Measurements from ENCODE around the gene TMEM132D.

Gene TMEM132D

DNA sequence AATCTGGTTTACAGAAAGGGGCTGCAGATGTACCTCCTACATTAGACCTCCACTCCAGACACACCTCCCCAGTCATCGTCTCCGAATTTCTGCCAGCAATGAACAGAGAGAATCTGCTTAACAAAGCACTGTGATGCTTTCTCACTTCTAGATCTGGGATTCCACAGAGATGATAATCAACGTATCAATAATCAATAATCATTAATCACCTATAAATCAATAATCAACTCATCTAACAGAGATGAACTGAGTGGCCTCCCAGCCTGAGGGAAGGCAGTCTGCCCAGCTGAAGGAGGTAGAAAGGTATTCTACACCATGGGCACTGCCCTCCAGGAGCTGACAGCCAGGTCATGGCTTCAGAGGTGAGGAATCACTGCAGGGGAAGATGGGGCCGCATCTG is 183.2 kb downstream of the TMEM132D start:
- DNase-seq = no peak

DNA sequence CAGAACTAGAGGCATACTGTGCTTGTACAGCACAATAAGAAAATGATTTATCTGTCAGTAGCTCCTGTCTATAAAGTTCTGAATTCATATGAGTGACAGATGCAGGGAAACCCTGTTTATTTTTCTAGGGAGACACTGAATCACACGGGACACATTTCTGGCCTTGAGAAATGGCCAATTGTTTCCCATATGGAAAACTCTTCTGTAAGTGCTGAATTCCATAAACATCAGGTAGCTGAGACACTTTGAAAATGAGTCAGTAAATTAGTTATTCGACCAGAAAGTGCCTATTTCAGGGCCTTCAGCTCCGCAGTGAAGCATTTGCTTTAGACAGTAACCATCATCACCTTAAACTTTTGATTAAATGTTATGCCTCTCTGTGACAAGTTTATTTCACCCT is 184.4 kb downstream of the TMEM132D start:
- DNase-seq = no peak

DNA sequence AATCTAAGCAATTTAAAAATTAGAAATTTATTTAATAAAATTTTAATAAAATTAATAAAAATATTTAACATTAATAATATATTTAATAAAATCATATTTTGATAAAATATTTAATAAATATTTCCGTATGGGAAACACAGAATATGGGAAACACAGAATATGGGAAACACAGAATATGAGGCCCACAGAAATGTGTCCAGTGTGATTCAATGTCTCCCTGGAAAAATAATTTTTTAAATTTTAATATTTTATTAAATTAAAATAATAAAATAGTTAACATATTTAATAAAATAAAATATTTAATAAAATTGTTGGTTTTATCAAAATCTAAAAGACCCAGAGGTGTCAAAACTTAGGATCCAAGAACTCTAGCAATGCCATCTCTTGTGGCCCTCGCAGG is 186.4 kb downstream of the TMEM132D start:
- no peak for DNase-seq

DNA sequence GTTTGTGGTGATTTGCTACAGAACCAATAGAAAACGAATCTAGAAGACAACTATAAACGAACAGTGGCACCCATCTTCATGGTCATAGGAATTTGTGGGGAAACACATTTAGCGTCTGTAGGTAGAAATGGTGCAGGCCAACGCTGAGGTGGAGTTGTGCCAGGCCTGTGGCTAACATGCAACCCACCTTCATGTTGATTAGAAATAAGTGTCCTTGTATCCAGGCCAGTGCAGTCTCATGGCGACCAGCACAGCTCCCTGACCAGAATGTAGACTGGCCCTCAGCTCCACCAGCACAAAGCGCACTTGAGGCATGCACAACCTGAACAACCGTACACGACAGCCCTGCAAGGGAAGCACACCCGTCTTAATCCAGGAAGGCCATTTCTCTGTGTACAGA is 187.0 kb downstream of the TMEM132D start:
- no peak for DNase-seq

DNA sequence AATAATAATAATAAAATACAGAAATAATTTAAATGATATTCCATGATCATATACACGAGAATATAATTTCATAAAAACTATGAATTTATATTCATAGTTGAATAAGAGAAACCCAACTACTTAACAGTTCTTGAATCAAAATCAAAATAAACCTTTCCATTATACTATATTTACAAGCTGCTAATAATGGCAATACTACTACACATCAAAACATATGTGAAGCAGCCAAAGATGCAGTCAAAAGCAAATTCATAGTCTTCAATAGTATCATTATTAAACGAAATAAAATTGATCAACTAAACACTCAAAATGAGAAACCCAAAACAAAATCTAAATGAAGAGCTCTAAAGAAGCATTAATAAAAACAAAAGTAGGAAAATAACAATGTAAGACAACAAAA is 197.1 kb downstream of the TMEM132D start:
- DNase-seq = no peak

DNA sequence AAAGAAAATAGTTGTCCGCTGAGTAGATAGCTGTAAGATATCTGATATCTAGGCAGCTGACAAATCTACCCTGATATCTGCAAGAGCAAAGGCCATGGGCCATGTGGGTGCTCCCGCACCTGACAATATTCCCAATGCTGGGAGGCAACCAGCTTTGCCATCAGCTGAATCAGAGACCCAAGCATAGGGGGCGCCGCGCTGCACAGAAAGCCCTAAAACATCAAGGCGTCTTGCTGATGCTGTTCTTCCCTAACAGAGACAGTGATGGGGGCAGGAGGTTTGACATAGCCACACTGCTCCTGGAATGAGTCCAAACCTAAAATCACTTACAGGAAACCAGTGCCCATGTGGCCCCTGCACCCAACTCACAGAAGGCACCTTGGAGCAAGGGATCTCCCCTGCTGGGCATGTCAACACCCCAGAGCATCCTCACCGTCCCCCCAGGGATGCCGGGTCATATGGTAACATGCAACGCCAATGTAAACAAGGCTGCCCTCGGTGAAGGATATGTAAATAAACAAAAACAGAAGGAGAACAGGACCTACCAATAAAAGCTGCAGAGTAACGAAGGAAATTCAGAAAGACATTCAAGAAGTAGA is 199.5 kb downstream of the TMEM132D start:
- DNase-seq = peak; percentile 46

DNA sequence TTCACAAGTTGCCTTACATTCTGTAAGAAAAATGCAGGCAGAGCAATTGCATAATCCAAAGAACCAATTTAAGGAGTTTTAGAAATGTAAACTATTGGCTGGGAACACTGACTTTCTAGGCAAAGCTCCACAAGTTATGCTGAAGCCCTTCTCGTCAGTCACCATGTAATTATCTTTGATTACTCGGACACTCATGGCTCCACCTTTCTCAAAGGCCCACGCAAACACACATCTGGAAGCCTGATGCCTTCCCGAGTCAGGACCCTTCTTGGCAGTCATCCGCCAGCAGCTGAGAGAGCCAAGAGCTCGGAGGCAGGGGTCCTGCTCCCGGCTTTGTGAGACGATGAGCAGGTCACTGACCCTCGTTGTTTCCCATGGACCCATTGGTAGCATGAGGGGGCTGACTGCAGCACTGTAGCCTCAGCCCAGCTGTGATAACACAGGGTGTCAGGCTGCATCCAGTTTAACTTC is 202.2 kb downstream of the TMEM132D start:
- DNase-seq = peak; percentile 9

DNA sequence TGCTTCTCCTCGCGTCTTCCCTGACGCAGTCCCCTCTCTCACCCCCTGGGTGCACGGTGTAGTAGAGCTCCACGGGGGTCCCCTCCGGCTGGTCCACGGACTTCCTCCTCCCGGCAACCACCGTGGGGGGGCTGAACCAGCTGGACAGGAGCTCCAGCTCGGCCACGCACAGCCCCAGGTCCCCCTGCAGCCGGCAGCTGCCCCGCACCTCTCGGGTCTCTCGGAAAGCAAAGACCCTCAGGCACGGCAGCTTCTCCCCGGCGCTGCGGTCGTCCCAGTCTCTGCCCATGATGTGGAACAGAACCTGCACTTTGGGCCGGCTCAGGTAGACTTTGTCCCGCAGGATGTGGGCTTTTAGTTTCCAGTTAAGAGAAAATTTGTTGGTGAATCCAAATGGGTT is 203.8 kb downstream of the TMEM132D start:
- no peak for DNase-seq

DNA sequence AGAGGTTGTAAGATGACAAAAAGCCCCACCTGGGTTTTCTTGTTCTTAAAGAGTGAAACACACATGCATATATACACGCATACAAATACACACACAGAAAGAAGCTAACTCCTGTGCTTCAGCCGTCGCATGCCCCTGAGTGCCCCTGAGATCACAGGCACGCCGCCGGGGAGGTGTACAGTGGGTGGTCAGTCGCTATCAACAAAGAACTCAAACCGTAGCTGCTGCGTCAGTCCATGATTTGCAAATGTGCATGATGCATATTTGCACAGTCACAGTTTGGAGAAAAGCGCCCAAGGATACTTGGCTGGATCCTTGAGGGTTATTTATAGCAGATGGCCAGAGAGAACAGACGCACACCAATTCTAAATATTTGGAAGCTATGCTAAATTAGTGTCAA is 206.9 kb downstream of the TMEM132D start:
- DNase-seq = peak; percentile 76

DNA sequence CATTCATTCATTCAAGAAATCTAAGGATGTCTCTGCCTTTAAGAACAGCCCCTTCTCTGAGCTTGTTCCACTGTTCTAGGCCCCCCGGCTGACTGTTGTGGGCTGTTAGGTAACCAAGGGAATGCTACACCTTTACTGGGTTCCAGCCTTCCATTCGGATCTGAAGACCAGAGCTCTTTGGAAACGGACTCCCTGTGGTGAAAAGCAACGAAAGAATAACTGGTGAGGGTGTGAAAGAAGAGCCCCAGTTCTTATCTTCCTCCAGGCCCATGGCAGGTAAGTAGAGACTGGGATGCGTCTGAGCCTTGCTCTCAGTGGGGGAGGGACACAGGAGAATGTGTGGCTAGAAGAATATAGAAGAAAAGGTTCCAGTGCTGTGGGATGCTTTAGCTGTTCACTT is 207.4 kb downstream of the TMEM132D start:
- no peak for DNase-seq

DNA sequence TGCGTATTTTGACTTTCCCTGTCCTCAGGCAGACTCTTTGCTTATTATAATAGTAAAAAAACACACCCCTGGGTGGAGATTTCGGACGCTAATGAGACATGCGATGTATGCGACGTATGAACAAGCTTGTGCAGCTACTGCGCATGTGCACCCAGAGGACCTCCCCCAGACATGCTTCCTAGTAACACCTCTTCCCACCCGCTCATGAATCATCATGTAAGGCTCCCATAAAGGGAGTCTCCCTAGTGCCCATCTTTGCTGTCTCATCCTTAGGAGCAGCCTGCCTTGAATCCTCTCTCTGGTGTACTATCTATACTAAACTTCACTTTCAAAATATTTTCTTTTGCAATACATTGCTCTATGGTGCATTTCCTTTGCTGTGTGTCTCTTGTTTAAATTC is 210.1 kb downstream of the TMEM132D start:
- no peak for DNase-seq

DNA sequence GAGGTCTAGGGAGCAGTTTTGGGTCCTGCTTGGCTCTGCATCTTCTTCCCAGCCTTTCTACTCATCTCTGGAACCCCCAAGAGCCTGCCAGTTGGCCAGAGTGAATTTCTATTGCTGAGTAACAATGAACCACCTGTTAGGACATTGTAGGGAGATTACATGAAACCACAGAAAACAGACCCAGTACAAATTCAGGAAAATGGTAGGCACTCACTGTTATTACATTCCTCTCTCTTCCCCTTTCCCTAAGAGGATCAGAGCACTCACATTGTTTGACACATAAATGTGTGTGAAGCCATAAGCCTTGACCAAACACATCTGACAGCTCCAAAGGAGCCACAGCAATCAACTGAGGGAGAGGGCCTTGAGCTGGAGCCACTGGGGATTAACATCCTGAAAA is 216.1 kb downstream of the TMEM132D start:
- DNase-seq = no peak

DNA sequence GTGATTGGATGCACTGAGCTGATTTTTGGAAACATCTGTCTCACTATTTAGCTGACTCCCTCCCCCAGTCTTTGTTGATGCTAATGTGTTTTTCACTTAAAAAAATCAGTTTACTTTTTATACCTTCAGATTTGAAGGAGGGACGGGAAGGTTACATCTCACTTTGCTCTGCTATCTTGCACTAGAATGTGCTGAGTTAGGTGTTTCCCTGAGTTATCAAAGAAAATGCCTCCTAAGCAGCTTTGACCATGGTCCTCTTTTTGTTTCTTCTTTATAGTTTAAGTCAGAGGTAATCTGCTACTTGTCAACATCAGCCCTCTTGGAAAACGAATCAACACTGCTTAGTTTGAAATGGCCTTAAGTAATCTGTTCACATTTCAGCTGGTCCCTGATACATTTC is 222.0 kb downstream of the TMEM132D start:
- DNase-seq = no peak

DNA sequence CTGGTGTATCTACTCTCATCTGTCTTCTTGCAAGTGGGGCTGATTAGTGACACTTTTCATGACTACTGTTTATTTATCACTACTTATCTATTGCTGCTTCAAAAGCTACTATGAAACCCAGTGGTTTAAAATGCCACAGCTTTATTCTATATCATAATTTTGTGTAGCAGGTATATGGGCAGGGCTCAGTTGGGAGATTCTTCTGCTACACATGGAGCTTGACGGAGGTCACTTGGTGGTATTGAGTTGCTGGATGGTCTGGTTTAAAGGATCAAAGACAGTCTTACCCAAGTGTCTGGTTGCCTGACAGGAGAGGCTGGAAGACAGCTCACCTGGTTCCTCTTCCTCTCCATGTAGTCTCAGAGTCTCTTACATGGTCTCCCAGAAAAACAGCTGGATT is 222.7 kb downstream of the TMEM132D start:
- no peak for DNase-seq

DNA sequence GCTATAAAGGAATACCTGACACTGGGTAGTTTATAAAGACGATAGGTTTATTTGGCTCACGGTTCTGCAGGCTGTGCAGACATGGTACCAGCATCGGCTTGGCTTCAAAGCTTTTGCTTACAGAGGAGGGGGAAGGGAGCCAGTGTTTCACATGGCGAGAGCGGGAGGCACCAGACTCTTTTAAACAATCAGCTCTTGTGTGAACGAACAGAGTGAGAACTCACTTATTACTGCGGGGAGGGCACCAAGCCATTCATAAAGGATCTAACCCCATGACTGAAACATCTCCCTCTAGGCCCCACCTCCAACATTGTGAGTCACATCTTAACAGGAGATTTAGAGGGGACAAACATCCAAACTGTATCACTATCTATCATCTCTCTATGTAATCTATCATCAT is 227.4 kb downstream of the TMEM132D start:
- no peak for DNase-seq

DNA sequence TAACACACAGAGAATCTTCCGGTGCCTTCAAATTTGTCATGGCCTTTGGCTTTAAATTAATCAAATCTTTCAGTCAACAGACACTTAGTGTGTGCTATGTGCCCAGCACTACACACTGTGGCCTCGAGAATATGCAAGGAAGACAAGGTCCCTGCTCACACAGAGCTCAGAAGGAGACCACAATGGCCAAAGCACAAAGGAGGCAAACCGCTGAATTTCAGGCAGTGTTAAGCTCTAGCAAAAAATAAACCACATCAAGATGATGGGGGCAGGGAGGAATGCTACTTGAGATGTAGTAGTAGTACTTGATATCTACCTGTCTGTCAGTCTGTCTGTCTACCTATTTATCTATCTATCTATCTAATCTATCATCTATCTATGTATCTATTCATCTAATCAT is 227.9 kb downstream of the TMEM132D start:
- DNase-seq = no peak

DNA sequence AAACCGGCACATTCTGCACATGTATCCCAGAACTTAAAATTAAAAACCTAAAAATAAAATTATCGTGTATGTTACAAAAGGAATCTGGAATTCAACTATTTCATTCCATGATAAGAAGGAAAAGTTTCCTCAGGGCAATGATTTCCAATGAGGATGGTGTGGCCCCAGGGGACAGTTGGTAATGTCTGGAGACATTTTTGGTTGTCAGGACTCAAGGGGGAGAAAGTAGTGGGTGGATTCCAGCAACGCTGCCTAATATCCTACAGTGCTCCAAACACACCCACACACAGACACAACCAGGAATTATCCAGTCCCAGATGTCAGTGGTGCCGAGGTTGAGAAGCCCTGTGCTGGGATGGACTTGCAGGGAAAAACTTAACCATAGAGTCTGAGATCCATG is 228.3 kb downstream of the TMEM132D start:
- DNase-seq = no peak

DNA sequence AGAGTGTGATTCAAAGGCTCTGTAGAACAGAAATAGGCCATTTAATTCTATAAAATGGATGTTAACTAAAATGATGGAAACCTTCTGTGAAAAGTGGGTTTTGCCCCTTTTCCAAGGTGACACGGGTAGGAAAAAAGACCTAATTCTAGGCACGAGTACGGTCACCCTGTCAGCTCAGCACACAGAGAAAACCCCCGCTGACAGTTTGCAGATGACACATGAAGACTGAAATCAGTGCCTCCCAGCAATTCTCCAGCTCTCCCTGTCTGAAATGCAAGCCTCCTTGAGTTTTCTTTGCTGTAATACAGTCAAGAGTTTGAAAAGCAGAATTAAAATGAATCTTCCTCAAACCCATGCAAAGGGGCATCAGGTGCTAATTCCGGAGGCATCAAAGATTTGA is 230.0 kb downstream of the TMEM132D start:
- DNase-seq = no peak

DNA sequence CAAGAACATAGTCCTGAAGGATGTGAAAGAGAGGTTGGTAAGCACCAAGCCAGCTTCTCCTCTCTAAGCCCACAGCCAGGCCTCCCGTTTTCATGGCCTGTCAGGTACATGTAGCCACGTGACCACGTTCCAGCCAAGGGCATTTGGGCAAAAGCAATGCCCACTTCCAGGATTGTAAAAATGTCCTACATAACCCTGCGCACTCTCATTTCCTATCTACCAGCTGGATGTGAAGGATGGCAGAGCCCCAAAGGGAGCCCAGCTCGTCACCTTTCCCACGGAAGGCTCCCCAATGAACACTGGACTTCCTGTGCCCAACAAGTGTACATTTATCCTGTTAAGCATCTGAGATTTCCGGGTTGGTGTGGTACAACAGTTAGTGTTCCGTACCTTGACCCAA is 231.7 kb downstream of the TMEM132D start:
- DNase-seq = no peak

DNA sequence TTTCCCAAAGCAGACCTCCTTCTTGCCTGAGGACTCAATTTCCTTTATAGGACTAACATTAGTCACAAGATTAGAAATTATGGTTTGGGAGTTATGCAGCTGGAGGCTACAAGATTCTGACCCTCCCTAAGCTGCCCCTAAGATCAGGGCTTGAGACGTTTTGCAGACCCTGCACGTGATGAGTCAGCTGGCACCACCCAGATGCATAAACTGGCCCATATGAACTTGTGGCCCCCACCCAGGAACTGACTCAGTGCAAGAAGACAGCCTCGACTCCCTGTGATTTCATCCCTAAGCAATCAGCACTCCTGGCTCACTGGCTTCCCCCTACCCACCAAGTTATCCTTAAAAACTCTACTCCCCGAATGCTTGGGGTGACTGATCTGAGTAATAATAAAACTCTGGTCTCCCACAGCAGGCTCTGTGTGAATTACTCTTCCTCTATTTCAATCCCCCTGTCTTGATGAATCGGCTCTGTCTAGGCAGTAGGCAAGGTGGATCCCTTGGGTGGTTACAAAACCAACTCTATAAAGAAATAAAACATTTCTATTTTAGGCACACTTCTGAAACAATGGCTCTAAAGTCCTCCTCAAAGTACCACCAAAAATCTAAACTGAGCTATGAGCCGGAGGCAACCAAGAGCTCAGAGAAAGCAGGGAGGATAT is 233.4 kb downstream of the TMEM132D start:
- DNase-seq = no peak

DNA sequence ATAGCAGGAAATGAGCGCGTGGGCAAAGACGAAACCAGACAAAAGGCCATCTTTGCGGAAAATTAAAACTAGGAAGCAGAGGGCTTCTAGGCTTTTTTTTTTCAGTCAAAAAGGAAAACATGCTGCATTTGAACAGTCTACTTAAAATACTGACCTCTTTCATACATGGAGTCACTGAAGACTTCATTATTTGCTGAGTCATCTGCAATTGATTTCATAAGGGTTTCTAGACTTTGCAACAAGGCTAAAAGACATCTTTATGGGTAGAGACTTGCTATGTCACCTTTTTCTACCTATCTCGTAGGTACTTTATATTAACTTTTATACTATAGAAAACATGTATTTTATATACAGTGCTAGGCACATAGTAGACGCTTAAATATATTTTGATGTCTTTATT is 238.4 kb downstream of the TMEM132D start:
- no peak for DNase-seq

DNA sequence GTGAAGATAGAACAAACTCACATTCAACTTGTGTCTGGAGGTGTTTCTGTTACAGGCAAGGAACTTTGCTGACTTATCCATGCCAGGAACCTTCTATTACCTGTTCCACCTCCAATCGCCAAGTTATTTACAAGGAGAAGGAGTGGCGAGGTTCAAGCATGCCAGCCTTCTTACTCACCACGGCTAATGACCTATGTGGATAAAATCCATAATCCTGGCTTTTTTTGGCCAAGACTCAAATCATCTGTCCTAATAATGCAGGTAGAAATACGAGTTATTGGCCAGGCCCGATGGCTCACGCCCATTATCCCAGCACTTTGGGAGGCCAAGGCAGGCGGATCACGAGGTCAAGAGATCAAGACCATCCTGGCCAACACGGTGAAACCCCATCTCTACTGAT is 241.6 kb downstream of the TMEM132D start:
- DNase-seq = no peak

DNA sequence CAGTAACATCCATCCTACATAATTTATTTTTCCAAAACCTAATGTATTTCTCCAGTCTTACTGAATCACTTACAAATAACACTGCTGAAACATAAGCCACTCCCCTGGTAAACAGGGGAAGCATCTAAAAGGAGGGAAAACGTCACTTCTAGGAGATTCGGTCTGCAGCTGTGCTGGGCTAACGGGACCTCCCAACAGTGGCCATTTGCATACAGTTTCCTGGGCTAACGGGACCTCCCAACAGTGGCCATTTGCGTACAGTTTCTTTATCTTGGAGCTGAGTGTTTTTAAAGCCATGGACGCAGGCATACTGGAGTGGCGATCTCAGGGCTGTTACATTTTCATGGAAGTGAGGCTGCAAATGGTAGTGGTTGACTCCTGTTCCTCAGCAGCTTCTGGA is 242.9 kb downstream of the TMEM132D start:
- no peak for DNase-seq

DNA sequence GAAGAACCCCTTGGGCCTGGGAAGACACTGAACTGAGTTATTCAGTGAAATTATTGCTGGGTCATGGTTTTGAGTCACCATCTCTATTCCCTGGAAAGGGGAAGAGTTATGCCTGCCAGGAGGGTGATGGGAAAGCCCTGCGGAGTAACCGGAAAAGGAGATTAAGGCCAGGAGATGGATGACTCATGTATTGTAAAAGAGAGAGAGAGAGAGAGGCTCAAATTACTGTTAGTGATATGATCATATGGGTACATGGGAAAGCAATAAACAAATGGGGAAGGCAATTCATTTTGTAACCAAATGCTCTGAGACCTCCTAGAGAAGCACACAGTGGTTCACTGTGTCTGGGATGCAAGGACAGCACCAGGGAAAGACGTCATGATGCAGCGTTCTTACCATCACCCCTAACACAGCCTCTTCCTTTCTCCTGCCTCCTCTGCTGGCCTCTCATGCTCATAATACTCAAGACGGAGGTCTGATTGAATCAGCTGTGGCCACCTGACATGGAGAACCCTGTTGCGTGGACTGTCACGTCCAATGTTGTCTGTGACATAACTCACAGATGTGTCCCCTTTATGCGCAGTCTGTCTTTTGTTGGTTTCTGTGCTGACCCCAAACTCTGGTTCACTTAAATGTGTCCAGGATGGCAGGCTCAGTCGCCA is 243.7 kb downstream of the TMEM132D start:
- DNase-seq = no peak

DNA sequence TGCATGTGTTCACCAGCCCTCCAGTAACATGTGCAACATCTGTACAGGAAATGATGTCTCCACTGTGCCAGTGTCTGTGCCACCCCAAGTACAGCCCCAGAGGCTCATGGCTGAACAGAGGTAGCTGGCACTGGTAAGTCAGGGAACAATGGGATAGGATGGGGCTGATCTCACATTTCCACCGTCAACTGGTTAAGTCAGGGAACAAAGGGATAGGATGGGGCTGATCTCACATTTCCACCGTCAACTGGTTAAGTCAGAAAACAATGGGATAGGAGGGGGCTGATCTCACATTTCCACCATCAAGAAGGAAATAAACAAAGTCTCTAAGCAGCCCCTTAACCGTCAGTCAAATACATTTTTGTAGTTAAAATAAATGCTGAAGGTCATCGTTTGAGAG is 246.6 kb downstream of the TMEM132D start:
- peak; percentile 80 for DNase-seq
